ENCODE data around the gene UBFD1. TPM values are rescaled to one million over a fixed set of nuclear protein-coding genes. Genes with fewer than 3 reads are reported as not detected.

The UBFD1 gene
- total RNA-seq, 2 donors from 2014 or later: 56.0 to 84.9 TPM

DNA sequence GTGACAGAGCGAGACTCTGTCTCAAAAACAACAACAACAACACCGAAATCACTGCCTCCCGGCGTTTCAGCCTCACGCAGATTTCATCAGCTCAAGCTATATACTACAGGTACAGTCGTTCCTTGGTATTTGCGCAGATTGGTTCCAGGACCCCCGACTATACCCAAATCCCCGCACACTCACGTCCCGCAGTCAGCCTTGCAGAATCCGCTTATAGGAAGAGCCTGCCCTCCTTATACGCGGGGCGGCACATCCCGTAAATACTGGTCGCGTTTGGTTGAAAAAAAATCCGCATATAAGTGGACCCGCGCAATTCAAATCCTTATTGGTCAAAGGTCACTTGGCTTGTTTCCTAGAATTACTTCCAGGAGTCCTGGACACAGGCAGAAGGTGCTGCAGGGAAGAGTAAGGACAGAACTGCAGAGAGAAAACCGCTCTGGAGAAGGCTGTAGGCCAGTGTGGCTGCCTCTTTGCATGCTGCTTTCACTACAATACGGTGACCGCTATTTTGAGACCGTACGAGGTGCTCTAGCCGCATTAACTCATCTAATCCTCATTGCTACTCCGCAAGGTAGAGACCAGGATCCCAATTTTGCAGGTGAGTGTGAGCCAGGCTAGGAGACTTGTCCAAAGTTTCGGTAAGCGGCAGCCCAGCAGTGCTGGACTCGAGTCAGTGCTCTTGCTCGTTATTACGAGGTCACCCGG, 37.9 kb downstream of the UBFD1 start:
- DNase-seq (ENCODE audit: low spot score): no peak
- Histone ChIP-seq H3K9me3 (no peaks in the 10 kb centered on the region), H3K4me3 (peak overlapping the region; percentile 88), H3K27me3 (replicated peaks; ENCODE audit: insufficient read depth) (no peaks in the 10 kb centered on the region), H3K36me3 (peaks cover 17% of the 10 kb centered on the region), H3K4me1 (ENCODE audit: control insufficient read depth in 1 of 2, low read depth in 2 of 2) (peaks cover 8 to 15% of the 10 kb centered on the region in 2 donors), H3K27ac (peak overlapping the region; percentile 70 to 86)
- ATAC-seq (ENCODE audit: insufficient number of reproducible peaks, low FRiP score, low read depth): no peak
- TF ChIP-seq, protein P1, sequence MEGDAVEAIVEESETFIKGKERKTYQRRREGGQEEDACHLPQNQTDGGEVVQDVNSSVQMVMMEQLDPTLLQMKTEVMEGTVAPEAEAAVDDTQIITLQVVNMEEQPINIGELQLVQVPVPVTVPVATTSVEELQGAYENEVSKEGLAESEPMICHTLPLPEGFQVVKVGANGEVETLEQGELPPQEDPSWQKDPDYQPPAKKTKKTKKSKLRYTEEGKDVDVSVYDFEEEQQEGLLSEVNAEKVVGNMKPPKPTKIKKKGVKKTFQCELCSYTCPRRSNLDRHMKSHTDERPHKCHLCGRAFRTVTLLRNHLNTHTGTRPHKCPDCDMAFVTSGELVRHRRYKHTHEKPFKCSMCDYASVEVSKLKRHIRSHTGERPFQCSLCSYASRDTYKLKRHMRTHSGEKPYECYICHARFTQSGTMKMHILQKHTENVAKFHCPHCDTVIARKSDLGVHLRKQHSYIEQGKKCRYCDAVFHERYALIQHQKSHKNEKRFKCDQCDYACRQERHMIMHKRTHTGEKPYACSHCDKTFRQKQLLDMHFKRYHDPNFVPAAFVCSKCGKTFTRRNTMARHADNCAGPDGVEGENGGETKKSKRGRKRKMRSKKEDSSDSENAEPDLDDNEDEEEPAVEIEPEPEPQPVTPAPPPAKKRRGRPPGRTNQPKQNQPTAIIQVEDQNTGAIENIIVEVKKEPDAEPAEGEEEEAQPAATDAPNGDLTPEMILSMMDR (IDR thresholded peaks at IDR 0.05): no peak

DNA sequence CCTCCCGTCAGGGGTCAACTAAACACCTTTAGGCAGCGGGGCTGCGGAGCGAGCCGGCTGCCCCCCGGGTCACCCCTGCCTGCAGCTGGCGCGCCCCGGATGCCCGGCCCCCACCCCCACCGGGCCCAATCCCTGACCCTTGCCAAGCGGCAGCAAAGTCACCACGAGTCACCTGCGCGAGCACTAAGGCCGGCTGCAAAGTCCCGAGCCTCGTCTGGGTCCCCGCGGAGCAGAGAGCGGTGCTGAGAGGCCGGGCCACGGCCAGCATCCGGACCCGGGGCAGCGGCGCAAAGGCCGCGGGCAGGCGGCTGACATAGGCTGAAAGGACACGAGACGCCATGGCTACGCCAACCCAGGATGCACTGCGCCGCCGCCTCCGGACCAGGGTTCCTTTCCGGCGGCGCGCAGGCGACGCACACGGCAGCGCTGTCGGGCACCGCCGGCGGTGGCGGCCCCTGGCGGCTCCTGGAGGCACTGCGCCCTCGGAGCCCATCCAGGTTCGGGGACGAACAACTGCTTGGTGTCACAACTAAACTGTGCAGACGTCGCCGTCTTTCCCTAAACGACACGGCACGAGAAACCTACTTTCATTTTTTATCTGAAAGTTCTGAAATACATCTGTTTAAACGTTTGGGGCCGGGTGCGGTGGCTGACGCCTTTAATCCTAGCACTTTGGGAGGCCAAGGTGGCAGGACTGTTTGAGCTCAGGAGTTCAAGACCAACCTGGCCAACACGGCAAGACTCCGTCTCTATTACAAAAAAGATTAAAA, 38.6 kb downstream of the UBFD1 start, which contains the start of gene NDUFAB1:
TSS of gene NDUFAB1 (minus strand) at position 366 of the 770 bp plus-strand sequence. CDS start at position 340, 26 bp downstream.
- Histone ChIP-seq H3K9me3 (no peaks in the 10 kb centered on the region), H3K27me3 (replicated peaks; ENCODE audit: insufficient read depth) (no peaks in the 10 kb centered on the region), H3K4me3 (peak within 1 kb of the TSS; percentile 88), H3K27ac (peak within 1 kb of the TSS; percentile 70 to 86), H3K36me3 (peaks cover 15% of the 10 kb centered on the region), H3K4me1 (ENCODE audit: control insufficient read depth in 1 of 2, low read depth in 2 of 2) (peaks cover 8 to 15% of the 10 kb centered on the region in 2 donors)
- DNase-seq (ENCODE audit: low spot score): peak; percentile 43
- peak; percentile 84 for ATAC-seq (ENCODE audit: insufficient number of reproducible peaks, low FRiP score, low read depth)
- TF ChIP-seq, protein P1 (IDR thresholded peaks at IDR 0.05): peak; percentile 100

DNA sequence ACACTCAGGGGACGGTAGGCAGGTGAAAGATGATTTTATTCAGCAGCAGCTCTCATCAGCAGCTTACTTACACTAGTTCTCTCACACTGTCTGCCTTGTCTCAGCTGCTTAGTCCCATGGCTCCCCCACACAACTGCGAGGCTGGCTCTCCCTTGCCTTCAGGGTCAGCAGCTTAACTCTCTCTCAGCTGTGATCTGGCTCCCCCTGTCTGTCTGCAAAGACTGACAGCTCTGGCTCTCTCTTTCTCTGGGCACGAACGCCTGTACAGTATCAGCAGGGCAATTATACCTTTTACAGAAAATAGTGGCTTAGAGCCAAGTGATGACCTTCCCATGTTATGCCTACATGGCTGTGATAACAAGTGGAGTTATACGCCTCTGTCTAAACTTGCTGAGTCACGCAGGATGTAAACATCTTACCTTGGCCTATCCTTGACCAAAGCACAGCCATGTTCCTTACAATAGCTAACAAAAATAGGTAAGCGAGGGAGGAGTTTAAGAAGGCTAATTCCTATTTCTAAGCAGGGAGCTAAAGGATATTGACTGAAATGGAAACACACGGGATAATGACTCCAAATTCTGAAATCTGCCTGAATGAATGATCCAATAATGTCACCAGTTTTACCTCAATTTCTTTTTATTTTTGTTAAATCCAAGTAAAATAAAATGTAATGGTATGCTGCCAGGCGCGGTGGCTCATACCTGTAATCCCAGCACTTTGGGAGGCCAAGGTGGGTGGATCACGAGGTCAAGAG, 39.7 kb downstream of the UBFD1 start:
- Histone ChIP-seq H3K27ac (no peak overlapping the region), H3K36me3 (peaks cover 12% of the 10 kb centered on the region), H3K4me1 (ENCODE audit: control insufficient read depth in 1 of 2, low read depth in 2 of 2) (peaks cover 8 to 15% of the 10 kb centered on the region in 2 donors), H3K9me3 (no peaks in the 10 kb centered on the region), H3K27me3 (replicated peaks; ENCODE audit: insufficient read depth) (no peaks in the 10 kb centered on the region), H3K4me3 (peak overlapping the region; percentile 88)
- TF ChIP-seq, protein P1 (IDR thresholded peaks at IDR 0.05): no peak
- ATAC-seq (ENCODE audit: insufficient number of reproducible peaks, low FRiP score, low read depth): no peak
- no peak for DNase-seq (ENCODE audit: low spot score)

DNA sequence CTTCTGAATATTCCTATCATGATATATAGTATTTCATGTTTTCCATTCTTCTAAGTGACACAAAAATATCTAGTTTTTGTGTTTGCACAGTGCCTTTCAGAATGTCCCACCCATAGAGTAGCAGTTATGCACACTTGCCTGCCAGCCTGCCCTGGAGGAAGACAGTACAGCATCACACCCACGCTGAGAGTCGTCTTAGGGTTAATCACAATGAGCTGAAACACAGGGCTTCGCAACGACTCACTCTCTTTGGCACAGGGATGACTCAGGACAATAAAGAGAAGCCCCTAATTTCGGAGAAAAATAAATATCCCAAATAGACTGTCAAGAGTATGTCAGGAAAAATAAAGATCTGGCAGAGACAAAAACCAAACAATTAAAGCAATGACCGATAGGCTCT, 50.2 kb downstream of the UBFD1 start:
- no peaks in the 10 kb centered on the region for H3K9me3 ChIP-seq
- H3K4me3 ChIP-seq: no peak overlapping the region
- H3K27ac ChIP-seq: no peak overlapping the region
- H3K27me3 ChIP-seq (replicated peaks; ENCODE audit: insufficient read depth): no peaks in the 10 kb centered on the region
- ATAC-seq (ENCODE audit: insufficient number of reproducible peaks, low FRiP score, low read depth) (no peak), DNase-seq (ENCODE audit: low spot score) (no peak)
- H3K36me3 ChIP-seq: peaks cover 9% of the 10 kb centered on the region
- TF ChIP-seq, protein P1 (IDR thresholded peaks at IDR 0.05): no peak
- no peaks in the 10 kb centered on the region for H3K4me1 ChIP-seq (ENCODE audit: control insufficient read depth in 1 of 2, low read depth in 2 of 2)

DNA sequence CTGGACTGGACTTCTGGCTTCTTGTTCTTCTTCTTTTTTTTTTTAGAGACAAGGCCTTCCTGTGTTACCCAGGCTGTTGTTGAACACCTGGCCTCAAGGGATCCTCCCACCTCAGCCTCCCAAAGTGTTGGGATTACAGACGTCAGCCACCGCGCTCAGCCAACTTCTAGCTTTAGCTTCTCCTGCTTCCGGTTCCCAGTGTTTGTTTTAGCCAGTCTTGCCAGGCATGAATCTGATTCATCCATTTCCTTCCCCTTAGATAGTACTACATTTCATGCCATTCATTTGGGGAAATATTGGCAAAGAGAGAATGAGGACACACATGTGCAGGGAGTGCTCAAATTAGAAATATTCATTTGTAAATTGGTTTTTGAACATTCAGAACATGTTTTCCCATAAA, 50.7 kb downstream of the UBFD1 start:
- H3K4me1 ChIP-seq (ENCODE audit: control insufficient read depth in 1 of 2, low read depth in 2 of 2): no peaks in the 10 kb centered on the region
- TF ChIP-seq, protein P1 (IDR thresholded peaks at IDR 0.05): no peak
- no peak overlapping the region for H3K27ac ChIP-seq
- peaks cover 9% of the 10 kb centered on the region for H3K36me3 ChIP-seq
- no peaks in the 10 kb centered on the region for H3K27me3 ChIP-seq (replicated peaks; ENCODE audit: insufficient read depth)
- no peak overlapping the region for H3K4me3 ChIP-seq
- DNase-seq (ENCODE audit: low spot score) (no peak), ATAC-seq (ENCODE audit: insufficient number of reproducible peaks, low FRiP score, low read depth) (no peak)
- H3K9me3 ChIP-seq: no peaks in the 10 kb centered on the region

All from thoracic aorta (tissue), 2 donors.